Measurements from ENCODE around the gene ATG4B. TPM values are rescaled to one million over a fixed set of nuclear protein-coding genes. Genes with fewer than 3 reads are reported as not detected.

The ATG4B gene
- total and polyA plus RNA-seq, 2 donors (not counting 3 experiments of a cell fraction or from before 2014, with no cell fraction given): 83.6 to 113 TPM

- no peak for TF ChIP-seq CTCF (IDR thresholded peaks at IDR 0.05; ENCODE audit: extremely low read depth in 1 of 2, insufficient read depth in 1 of 2, low read depth in 1 of 2, low read length in 2 of 2)
- no peak for TF ChIP-seq EZH2 (IDR thresholded peaks at IDR 0.05; ENCODE audit: borderline replicate concordance, low read depth, low read length, severe bottlenecking)
- TF ChIP-seq MYC (IDR thresholded peaks at IDR 0.05; ENCODE audit: low read depth, low read length): no peak
- TF ChIP-seq FOS (IDR thresholded peaks at IDR 0.05; ENCODE audit: borderline replicate concordance, insufficient read depth, low read length): no peak
- TF ChIP-seq POLR2A (IDR thresholded peaks at IDR 0.05; ENCODE audit: low read depth, low read length): no peak
- TF ChIP-seq GATA2 (IDR thresholded peaks at IDR 0.05; ENCODE audit: insufficient read depth, insufficient read length, low read depth, low read length): no peak
- no peak for TF ChIP-seq POLR2AphosphoS5 (IDR thresholded peaks at IDR 0.05; ENCODE audit: insufficient read depth, low read depth, low read length)
- no peak for TF ChIP-seq JUN (IDR thresholded peaks at IDR 0.05; ENCODE audit: borderline replicate concordance, insufficient read depth, insufficient read length, low read depth)
- TF ChIP-seq MAX (IDR thresholded peaks at IDR 0.05; ENCODE audit: insufficient read depth, insufficient read length): no peak
- Histone ChIP-seq H3K27ac (ENCODE audit: insufficient read depth, low read depth, low read length) (no peak overlapping the region), H3K4me2 (ENCODE audit: insufficient read depth, low read length) (no peak overlapping the region), H3K4me1 (ENCODE audit: control insufficient read depth, extremely low read depth, insufficient read depth, low read length) (peaks cover 8% of the 10 kb centered on the region), H3K9ac (replicated peaks; ENCODE audit: extremely low read depth, insufficient read depth, low read length) (no peak overlapping the region), H3K79me2 (ENCODE audit: control insufficient read depth, insufficient read depth, low read length) (peaks cover 61% of the 10 kb centered on the region), H3K4me3 (replicated peaks in 1 of 3; ENCODE audit: insufficient read depth in 1 of 3, low read depth in 1 of 3, low read length in 3 of 3) (no peak overlapping the region), H3K27me3 (ENCODE audit: control insufficient read depth in 2 of 2, insufficient read depth in 2 of 2, low read length in 2 of 2) (no peaks in the 10 kb centered on the region), H2AFZ (ENCODE audit: low read depth, low read length) (no peak overlapping the region), H3K9me1 (replicated peaks; ENCODE audit: control insufficient read depth, extremely low read depth, insufficient read depth, low read length) (no peaks in the 10 kb centered on the region), H3K9me3 (replicated peaks; ENCODE audit: control insufficient read depth, insufficient read depth, low read length) (no peaks in the 10 kb centered on the region), H4K20me1 (replicated peaks; ENCODE audit: control insufficient read depth, extremely low read depth, insufficient read depth, low read length) (peaks cover 1% of the 10 kb centered on the region), H3K36me3 (ENCODE audit: control insufficient read depth in 2 of 2, extremely low read depth in 1 of 2, insufficient read depth in 2 of 2, low read length in 2 of 2) (peaks cover 7 to 15% of the 10 kb centered on the region in 2 experiments)
- ChIA-PET CTCF (interaction anchor here (0.5 to 1.3 kb wide), 3 partner anchors 16 to 30 kb away, joined by 3 to 4 read pairs (median 4); no protein-coding TSS in a partner anchor), POLR2A (no interaction called here)
- FAIRE-seq (no peak), DNase-seq (ENCODE audit: low read depth, low spot score) (no peak)
- no TSS peak for BruUV-seq (replicated peaks)
- intact Hi-C loops (cut with micrococcal nuclease): no loop called here
- dilution Hi-C loops (cut with MboI; ENCODE audit: extremely low pct_ligation_motif_present, low sequenced_read_pairs): no loop called here
Measured at GRCh38 chr2:241633561-241633960, 3.9 kb upstream of the ATG4B start.
